H9 (cell line): ENCODE data around the gene ZNF225. TPM values are rescaled to one million over a fixed set of nuclear protein-coding genes. Genes with fewer than 3 reads are reported as not detected.
"Not testable (repeated sequence)": the region's sequence is repeated elsewhere in the genome, so short reads cannot be mapped to it uniquely, and the experiment has no call there.

Experiments used
- DNase-seq: peaks from one replicate; pipeline ENCODE4 v3.0.0-alpha.2; 2017
- H2AFZ ChIP-seq: one replicate; pipeline ENCODE4 v1.6.1; 2013; ENCODE audit warnings: mild to moderate bottlenecking, low read length, control low read depth, moderate library complexity
- H2AK5ac ChIP-seq: 2 replicates; pipeline ENCODE4 v1.6.1; 2013; ENCODE audit warnings: low read length, control low read depth, mixed read lengths; ENCODE audit not compliant: insufficient read length
- H2BK120ac ChIP-seq: one replicate; pipeline ENCODE4 v1.6.1; 2013; ENCODE audit warnings: low read depth, mild to moderate bottlenecking, low read length, control low read depth, inconsistent platforms; ENCODE audit not compliant: poor library complexity, severe bottlenecking
- H2BK12ac ChIP-seq: 2 replicates; pipeline ENCODE4 v1.6.1; 2013; ENCODE audit warnings: low read length, control low read depth, mixed read lengths, low read depth; ENCODE audit not compliant: insufficient read length
- H2BK15ac ChIP-seq: 2 replicates; pipeline ENCODE4 v1.6.1; 2013; ENCODE audit warnings: low read depth, low read length, control low read depth
- H2BK20ac ChIP-seq: one replicate; pipeline ENCODE4 v1.6.1; 2013; ENCODE audit warnings: low read depth, mild to moderate bottlenecking, low read length, control low read depth, inconsistent platforms; ENCODE audit not compliant: poor library complexity, severe bottlenecking
- H2BK5ac ChIP-seq: 2 replicates; pipeline ENCODE4 v1.6.1; 2013; ENCODE audit warnings: low read length, control low read depth, mixed read lengths; ENCODE audit not compliant: insufficient read length
- H3K14ac ChIP-seq: 2 replicates; pipeline ENCODE4 v1.6.1; 2013; ENCODE audit warnings: low read length, control low read depth; ENCODE audit not compliant: insufficient read depth
- H3K18ac ChIP-seq: 2 replicates; pipeline ENCODE4 v1.6.1; 2013; ENCODE audit warnings: low read depth, mild to moderate bottlenecking, mixed read lengths, low read length, control low read depth; ENCODE audit not compliant: insufficient read length
- H3K23ac ChIP-seq: 2 replicates; pipeline ENCODE4 v1.6.1; 2013; ENCODE audit warnings: low read length, control low read depth, mixed read lengths, low read depth; ENCODE audit not compliant: insufficient read length
- H3K23me2 ChIP-seq: 2 replicates; pipeline ENCODE4 v1.6.1; 2013; ENCODE audit warnings: low read depth, mild to moderate bottlenecking, mixed read lengths, low read length, control low read depth; ENCODE audit not compliant: insufficient read length, poor library complexity, severe bottlenecking
- H3K27ac ChIP-seq: 2 replicates; pipeline ENCODE4 v1.5.1; 2013; ENCODE audit warnings: low read length, control low read depth, mixed read lengths, low read depth; ENCODE audit not compliant: insufficient read length
- H3K27me3 ChIP-seq: 2 replicates; pipeline ENCODE4 v1.6.1; 2013; ENCODE audit warnings: low read length, control low read depth, inconsistent platforms; ENCODE audit not compliant: insufficient read depth
- H3K4ac ChIP-seq: 2 replicates; pipeline ENCODE4 v1.6.1; 2013; ENCODE audit warnings: low read depth, mild to moderate bottlenecking, control low read depth, inconsistent platforms, low read length, moderate library complexity
- H3K4me1 ChIP-seq: 2 replicates; pipeline ENCODE4 v1.6.1; 2013; ENCODE audit warnings: low read length, control low read depth, inconsistent platforms; ENCODE audit not compliant: insufficient read depth
- H3K4me2 ChIP-seq: 2 replicates; pipeline ENCODE4 v1.6.1; 2013; ENCODE audit warnings: low read length, control low read depth, mixed read lengths; ENCODE audit not compliant: insufficient read length, insufficient read depth
- H3K56ac ChIP-seq: 2 replicates; pipeline ENCODE4 v1.6.1; 2013; ENCODE audit warnings: low read depth, mild to moderate bottlenecking, mixed read lengths, low read length, control low read depth; ENCODE audit not compliant: insufficient read length
- H3K79me1 ChIP-seq: 2 replicates; pipeline ENCODE4 v1.6.1; 2013; ENCODE audit warnings: low read depth, mild to moderate bottlenecking, moderate library complexity, low read length, control low read depth, inconsistent platforms; ENCODE audit not compliant: insufficient read depth, poor library complexity, severe bottlenecking
- H3K79me2 ChIP-seq: 2 replicates; pipeline ENCODE4 v1.6.1; 2013; ENCODE audit warnings: low read length, control low read depth, inconsistent platforms; ENCODE audit not compliant: insufficient read depth
- H3K9ac ChIP-seq: 2 replicates; pipeline ENCODE4 v1.6.1; 2013; ENCODE audit warnings: low read length, control low read depth, mixed read lengths; ENCODE audit not compliant: insufficient read length; ENCODE audit errors: extremely low read depth
- H3K9me3 ChIP-seq: one replicate; pipeline ENCODE4 v1.6.1; 2013; ENCODE audit warnings: low read depth, low read length, inconsistent platforms; ENCODE audit not compliant: control insufficient read depth
- H3T11ph ChIP-seq: one replicate; pipeline ENCODE4 v1.6.1; 2013; ENCODE audit warnings: mild to moderate bottlenecking, low read length, control low read depth, inconsistent platforms
- H4K20me1 ChIP-seq: one replicate; pipeline ENCODE4 v1.6.1; 2013; ENCODE audit not compliant: control insufficient read depth, insufficient read length, insufficient read depth
- H4K5ac ChIP-seq: 2 replicates; pipeline ENCODE4 v1.6.1; 2013; ENCODE audit warnings: low read depth, mild to moderate bottlenecking, mixed read lengths, low read length, control low read depth; ENCODE audit not compliant: insufficient read length
- H4K8ac ChIP-seq: replicated peaks from 2 replicates; pipeline ENCODE4 v1.6.1; 2013; ENCODE audit warnings: low read length, control low read depth, mixed read lengths, low read depth; ENCODE audit not compliant: insufficient read length
- H4K91ac ChIP-seq: 2 replicates; pipeline ENCODE4 v1.6.1; 2013; ENCODE audit warnings: low read depth, mild to moderate bottlenecking, moderate library complexity, mixed read lengths, low read length, control low read depth; ENCODE audit not compliant: insufficient read length
- H3K27ac Mint-ChIP-seq, 3 experiments: 2 replicates in 2 of 3; 3 replicates in 1 of 3; pipeline ENCODE4 v1.8.0; 2020 to 2021; ENCODE audit warnings: mixed read lengths in 3 of 3, mild to moderate bottlenecking in 1 of 3, moderate library complexity in 1 of 3
- H3K27me3 Mint-ChIP-seq: 2 replicates; pipeline ENCODE4 v1.8.0; 2021; ENCODE audit warnings: low read depth, mild to moderate bottlenecking, moderate library complexity, mixed read lengths
- H3K36me3 Mint-ChIP-seq, 3 experiments: 2 replicates in 2 of 3; 3 replicates in 1 of 3; pipeline ENCODE4 v1.8.0; 2020 to 2021; ENCODE audit warnings: low read depth in 3 of 3, mixed read lengths in 3 of 3; ENCODE audit not compliant: insufficient read depth in 1 of 3
- H3K4me1 Mint-ChIP-seq, 2 experiments: 2 replicates each; pipeline ENCODE4 v1.8.0; 2020; ENCODE audit warnings: mixed read lengths in 2 of 2
- H3K4me3 Mint-ChIP-seq, 2 experiments: 2 replicates in 1 of 2; 3 replicates in 1 of 2; pipeline ENCODE4 v1.8.0; 2020 to 2021; ENCODE audit warnings: mild to moderate bottlenecking in 2 of 2, mixed read lengths in 2 of 2, moderate library complexity in 1 of 2
- H3K9me3 Mint-ChIP-seq, 2 experiments: 2 replicates in 1 of 2; 3 replicates in 1 of 2; pipeline ENCODE4 v1.8.0; 2020; ENCODE audit warnings: mild to moderate bottlenecking in 2 of 2, mixed read lengths in 2 of 2, moderate library complexity in 1 of 2
- CTCF ChIP-seq: fragments of 200-600 bp; sonication (generic); conservative IDR thresholded peaks from 3 replicates; pipeline ENCODE4 v1.8.0; 2021; ENCODE audit warnings: antibody characterized with exemption, mild to moderate bottlenecking
- WGBS: extraction: QIAGEN DNeasy Blood & Tissue Kit; methylation state at CpG from one replicate; pipeline ENCODE4 v1.1.7; 2013; ENCODE audit warnings: missing lambda C conversion rate, low lambda C conversion rate, mixed read lengths; ENCODE audit not compliant: insufficient read length; ENCODE audit errors: extremely low coverage; 5-methylcytosine and 5-hydroxymethylcytosine counted together
- total RNA-seq: library from RNA; stranded (reverse); gene quantifications from 2 replicates; pipeline ENCODE4 v1.2.1, GENCODE V29; 2021

The ZNF225 gene
- total RNA-seq, 1 experiment from 2014 or later, result 3.9 TPM

- peaks cover 8% of the 10 kb centered on the region for H3K23me2 ChIP-seq
- peak within 1 kb of the TSS; percentile 17 for H2AFZ ChIP-seq
- H3K79me1 ChIP-seq, result peaks cover 2% of the 10 kb centered on the region
- H3K27ac ChIP-seq, result peak within 1 kb of the TSS; percentile 10
- peak within 1 kb of the TSS; percentile 72 for H3K14ac ChIP-seq
- no peak within 1 kb of the TSS for H3K23ac ChIP-seq
- peak within 1 kb of the TSS; percentile 98 for H3K4me2 ChIP-seq
- H3K56ac ChIP-seq, result no peak within 1 kb of the TSS
- peaks cover 11% of the 10 kb centered on the region in 2 experiments for H3K4me1 Mint-ChIP-seq
- H3K27me3 ChIP-seq, result no peaks in the 10 kb centered on the region
- DNase-seq, result peak; percentile 95
- no peak within 1 kb of the TSS for H4K91ac ChIP-seq
- H3K9ac ChIP-seq, result peak within 1 kb of the TSS; percentile 73
- no peak for TF ChIP-seq CTCF
- H3K4ac ChIP-seq, result no peak within 1 kb of the TSS
- H3K18ac ChIP-seq, result peak within 1 kb of the TSS; percentile 61
- H4K8ac ChIP-seq, result no peak within 1 kb of the TSS
- no peak within 1 kb of the TSS for H4K5ac ChIP-seq
- peaks cover 3 to 12% of the 10 kb centered on the region in 2 experiments for H3K9me3 Mint-ChIP-seq
- H3K4me3 Mint-ChIP-seq, result peak within 1 kb of the TSS; percentile 99
- no peaks in the 10 kb centered on the region for H3K9me3 ChIP-seq
- no peaks in the 10 kb centered on the region for H4K20me1 ChIP-seq
- H3T11ph ChIP-seq, result no peak within 1 kb of the TSS
- H3K27me3 Mint-ChIP-seq, result peaks cover 20% of the 10 kb centered on the region
- H2BK20ac ChIP-seq, result no peak within 1 kb of the TSS
- WGBS, result no CpG with 5 or more reads among the region's 32 CpGs
- H2BK15ac ChIP-seq, result no peak within 1 kb of the TSS
- no peak within 1 kb of the TSS for H2BK12ac ChIP-seq
- H3K36me3 Mint-ChIP-seq, result peaks cover 32 to 37% (median 35%) of the 10 kb centered on the region in 3 experiments
- no peaks in the 10 kb centered on the region; the same call in 1 of the 2 replicates for H3K4me1 ChIP-seq
- H2AK5ac ChIP-seq, result no peak within 1 kb of the TSS
- no peak within 1 kb of the TSS for H2BK5ac ChIP-seq
- peak within 1 kb of the TSS; percentile 97 to 99 (median 99) for H3K27ac Mint-ChIP-seq
- peaks cover 2% of the 10 kb centered on the region; the same call in 1 of the 2 replicates for H3K79me2 ChIP-seq
- H2BK120ac ChIP-seq, result no peak within 1 kb of the TSS
Observed at GRCh38 chr19:44164673-44165512, 51.7 kb downstream of the ZNF225 start, which contains the start of gene ZNF226. Gene ZNF226 (plus strand): TSS chr19:44165100. CDS start chr19:44170081, 4,981 bp downstream.

GRCh38 chr19:44170660-44171059 is 57.5 kb downstream of the ZNF225 start:
- H3T11ph ChIP-seq, H4K91ac ChIP-seq, H3K27me3 ChIP-seq, H2BK15ac ChIP-seq, H3K23ac ChIP-seq, H2BK120ac ChIP-seq, H3K27ac Mint-ChIP-seq, H3K9ac ChIP-seq, H3K4me2 ChIP-seq, DNase-seq, H3K79me1 ChIP-seq, H3K4ac ChIP-seq, H4K5ac ChIP-seq, H3K18ac ChIP-seq, H4K8ac ChIP-seq, H2BK20ac ChIP-seq, H3K14ac ChIP-seq, H3K4me1 ChIP-seq, H2BK12ac ChIP-seq, H3K4me3 Mint-ChIP-seq, H4K20me1 ChIP-seq, H2AFZ ChIP-seq, H3K27ac ChIP-seq, H3K79me2 ChIP-seq, H2AK5ac ChIP-seq, H3K27me3 Mint-ChIP-seq, H3K56ac ChIP-seq, H3K23me2 ChIP-seq, H2BK5ac ChIP-seq, H3K4me1 Mint-ChIP-seq: not testable (repeated sequence)
- Mint-ChIP-seq H3K36me3 (peaks cover 81 to 87% (median 83%) of the 10 kb centered on the region in 3 experiments), H3K9me3 (peaks cover 16 to 25% of the 10 kb centered on the region in 2 experiments)
- WGBS, result no CpG with 5 or more reads among the region's 6 CpGs
- peaks cover 12% of the 10 kb centered on the region for H3K9me3 ChIP-seq
